OCI-M2 (cell line): ENCODE data around the gene LRRC4C.

Source experiments
- DNase-seq: peaks from one replicate; lab custom pipeline; 2025; ENCODE audit not compliant: unreplicated experiment; lab: John Stamatoyannopoulos, UW

LRRC4C gene

GRCh38 chr11:41419901-41420300, 39.6 kb downstream of the LRRC4C start:
- no peak for DNase-seq

- no peak for DNase-seq
Measured at GRCh38 chr11:41414771-41415440, 44.5 kb downstream of the LRRC4C start.

GRCh38 chr11:41413843-41414242, 45.6 kb downstream of the LRRC4C start:
- DNase-seq: no peak

GRCh38 chr11:41405812-41406211, 53.6 kb downstream of the LRRC4C start:
- no peak for DNase-seq

- no peak for DNase-seq
Measured at GRCh38 chr11:41404109-41404508, 55.3 kb downstream of the LRRC4C start.

- no peak for DNase-seq
Measured at GRCh38 chr11:41403458-41403857, 56.0 kb downstream of the LRRC4C start.

- DNase-seq: no peak
Measured at GRCh38 chr11:41400819-41401382, 58.6 kb downstream of the LRRC4C start.

- DNase-seq: no peak
Measured at GRCh38 chr11:41400124-41400523, 59.3 kb downstream of the LRRC4C start.

GRCh38 chr11:41399323-41399722, 60.1 kb downstream of the LRRC4C start:
- DNase-seq: no peak

GRCh38 chr11:41398175-41398574, 61.3 kb downstream of the LRRC4C start:
- DNase-seq: no peak

- DNase-seq: no peak
Measured at GRCh38 chr11:41394521-41395195, 64.8 kb downstream of the LRRC4C start.

GRCh38 chr11:41392596-41392995, 66.9 kb downstream of the LRRC4C start:
- DNase-seq: no peak

- DNase-seq: no peak
Measured at GRCh38 chr11:41389623-41390130, 69.8 kb downstream of the LRRC4C start.

- no peak for DNase-seq
Measured at GRCh38 chr11:41384329-41384728, 75.1 kb downstream of the LRRC4C start.

- DNase-seq: no peak
Measured at GRCh38 chr11:41383768-41384167, 75.7 kb downstream of the LRRC4C start.

GRCh38 chr11:41382927-41383326, 76.5 kb downstream of the LRRC4C start:
- DNase-seq: no peak

- no peak for DNase-seq
Measured at GRCh38 chr11:41379084-41379483, 80.4 kb downstream of the LRRC4C start.

- no peak for DNase-seq
Measured at GRCh38 chr11:41377709-41378394, 81.6 kb downstream of the LRRC4C start.

- no peak for DNase-seq
Measured at GRCh38 chr11:41351825-41352224, 107.6 kb downstream of the LRRC4C start.

- DNase-seq: no peak
Measured at GRCh38 chr11:41346042-41346441, 113.4 kb downstream of the LRRC4C start.

GRCh38 chr11:41334007-41334933, 125.2 kb downstream of the LRRC4C start:
- DNase-seq: no peak
